Measurements from ENCODE around the gene HELZ2. TPM values are rescaled to one million over a fixed set of nuclear protein-coding genes. Genes with fewer than 3 reads are reported as not detected.

The HELZ2 gene
- total RNA-seq, 1 experiment from 2014 or later: 17.8 TPM

GRCh38 chr20:63549679-63550282 lies 24.3 kb downstream of the HELZ2 start:
- H3K9me3 ChIP-seq (replicated peaks): 0 out of 2 replicates have a peak, but pooled peaks cover 3% of the 10 kb centered on the region
- DNase-seq (ENCODE audit: low read depth in 1 of 2, low spot score in 2 of 2): no peak
- H3K4me3 ChIP-seq: no peak overlapping the region
- H3K27ac ChIP-seq: no peak overlapping the region
- H3K36me3 ChIP-seq: no peaks in the 10 kb centered on the region
- H3K27me3 ChIP-seq (replicated peaks): peaks cover 34% of the 10 kb centered on the region
- H3K4me1 ChIP-seq (replicated peaks): peaks cover 5% of the 10 kb centered on the region

- Histone ChIP-seq H3K9me3 (replicated peaks) (0 out of 2 replicates have a peak, but pooled peaks cover 3% of the 10 kb centered on the region), H3K27me3 (replicated peaks) (peaks cover 37% of the 10 kb centered on the region), H3K27ac (no peak overlapping the region), H3K36me3 (no peaks in the 10 kb centered on the region), H3K4me1 (replicated peaks) (peaks cover 5% of the 10 kb centered on the region), H3K4me3 (no peak overlapping the region)
- no peak for DNase-seq (ENCODE audit: low read depth in 1 of 2, low spot score in 2 of 2)
These were observed 25.0 kb downstream of the HELZ2 start for GRCh38 chr20:63549019-63549418.

GRCh38 chr20:63548542-63548941 lies 25.5 kb downstream of the HELZ2 start:
- Histone ChIP-seq H3K36me3 (no peaks in the 10 kb centered on the region), H3K4me1 (replicated peaks) (peaks cover 1% of the 10 kb centered on the region), H3K4me3 (no peak overlapping the region), H3K27me3 (replicated peaks) (peaks cover 39% of the 10 kb centered on the region), H3K9me3 (replicated peaks) (0 out of 2 replicates have a peak, but pooled peaks cover 3% of the 10 kb centered on the region), H3K27ac (no peak overlapping the region)
- no peak for DNase-seq (ENCODE audit: low read depth in 1 of 2, low spot score in 2 of 2)

GRCh38 chr20:63547725-63548480 lies 26.1 kb downstream of the HELZ2 start, which contains the start of gene SRMS:
SRMS (minus strand) TSS chr20:63547749; CDS start chr20:63547463, 286 bp downstream.
- Histone ChIP-seq H3K27me3 (replicated peaks) (peaks cover 36% of the 10 kb centered on the region), H3K4me1 (replicated peaks) (no peaks in the 10 kb centered on the region), H3K4me3 (no peak within 1 kb of the TSS), H3K9me3 (replicated peaks) (0 out of 2 replicates have a peak, but pooled peaks cover under 1% of the 10 kb centered on the region), H3K27ac (no peak within 1 kb of the TSS), H3K36me3 (no peaks in the 10 kb centered on the region)
- no peak for DNase-seq (ENCODE audit: low read depth in 1 of 2, low spot score in 2 of 2)

- H3K4me3 ChIP-seq: no peak overlapping the region
- H3K36me3 ChIP-seq: no peaks in the 10 kb centered on the region
- no peaks in the 10 kb centered on the region for H3K9me3 ChIP-seq (replicated peaks)
- peaks cover 35% of the 10 kb centered on the region for H3K27me3 ChIP-seq (replicated peaks)
- H3K4me1 ChIP-seq (replicated peaks): no peaks in the 10 kb centered on the region
- no peak overlapping the region for H3K27ac ChIP-seq
- no peak for DNase-seq (ENCODE audit: low read depth in 1 of 2, low spot score in 2 of 2)
These were observed 26.9 kb downstream of the HELZ2 start for GRCh38 chr20:63546956-63547724.

- H3K9me3 ChIP-seq (replicated peaks): no peaks in the 10 kb centered on the region
- DNase-seq (ENCODE audit: low read depth in 1 of 2, low spot score in 2 of 2): no peak
- H3K36me3 ChIP-seq: no peaks in the 10 kb centered on the region
- H3K27me3 ChIP-seq (replicated peaks): peaks cover 35% of the 10 kb centered on the region
- no peaks in the 10 kb centered on the region for H3K4me1 ChIP-seq (replicated peaks)
- no peak overlapping the region for H3K4me3 ChIP-seq
- no peak overlapping the region for H3K27ac ChIP-seq
These were observed 27.6 kb downstream of the HELZ2 start for GRCh38 chr20:63546256-63546955.

GRCh38 chr20:63545814-63546213 lies 28.2 kb downstream of the HELZ2 start:
- no peaks in the 10 kb centered on the region for H3K9me3 ChIP-seq (replicated peaks)
- H3K36me3 ChIP-seq: no peaks in the 10 kb centered on the region
- no peak for DNase-seq (ENCODE audit: low read depth in 1 of 2, low spot score in 2 of 2)
- H3K4me1 ChIP-seq (replicated peaks): peaks cover 1% of the 10 kb centered on the region
- no peak overlapping the region for H3K27ac ChIP-seq
- peaks cover 35% of the 10 kb centered on the region for H3K27me3 ChIP-seq (replicated peaks)
- H3K4me3 ChIP-seq: no peak overlapping the region

GRCh38 chr20:63544958-63545516 lies 29.0 kb downstream of the HELZ2 start:
- Histone ChIP-seq H3K36me3 (no peaks in the 10 kb centered on the region), H3K27me3 (replicated peaks) (peaks cover 35% of the 10 kb centered on the region), H3K27ac (no peak overlapping the region), H3K4me3 (no peak overlapping the region), H3K9me3 (replicated peaks) (no peaks in the 10 kb centered on the region), H3K4me1 (replicated peaks) (peaks cover 7% of the 10 kb centered on the region)
- no peak for DNase-seq (ENCODE audit: low read depth in 1 of 2, low spot score in 2 of 2)

- Histone ChIP-seq H3K4me3 (no peak overlapping the region), H3K4me1 (replicated peaks) (peaks cover 7% of the 10 kb centered on the region)
- DNase-seq (ENCODE audit: low read depth in 1 of 2, low spot score in 2 of 2): no peak
These were observed 29.6 kb downstream of the HELZ2 start for GRCh38 chr20:63544241-63544957.

GRCh38 chr20:63543733-63544132 lies 30.3 kb downstream of the HELZ2 start:
- Histone ChIP-seq H3K9me3 (replicated peaks) (no peaks in the 10 kb centered on the region), H3K4me1 (replicated peaks) (peaks cover 7% of the 10 kb centered on the region), H3K4me3 (no peak overlapping the region), H3K27me3 (replicated peaks) (peaks cover 27% of the 10 kb centered on the region), H3K27ac (no peak overlapping the region), H3K36me3 (no peaks in the 10 kb centered on the region)
- DNase-seq (ENCODE audit: low read depth in 1 of 2, low spot score in 2 of 2): no peak

More at GRCh38 chr20:63544241-63544957, 29.6 kb downstream of the HELZ2 start:
- no peaks in the 10 kb centered on the region for H3K36me3 ChIP-seq
- no peaks in the 10 kb centered on the region for H3K9me3 ChIP-seq (replicated peaks)
- H3K27me3 ChIP-seq (replicated peaks): peaks cover 30% of the 10 kb centered on the region
- H3K27ac ChIP-seq: no peak overlapping the region

GRCh38 chr20:63543131-63543530 lies 30.9 kb downstream of the HELZ2 start:
- H3K4me3 ChIP-seq: no peak overlapping the region
- H3K9me3 ChIP-seq (replicated peaks): no peaks in the 10 kb centered on the region
- DNase-seq (ENCODE audit: low read depth in 1 of 2, low spot score in 2 of 2): no peak
- H3K36me3 ChIP-seq: no peaks in the 10 kb centered on the region
- H3K27me3 ChIP-seq (replicated peaks): peaks cover 21% of the 10 kb centered on the region
- no peak overlapping the region for H3K27ac ChIP-seq
- H3K4me1 ChIP-seq (replicated peaks): peaks cover 7% of the 10 kb centered on the region

GRCh38 chr20:63542696-63543095 lies 31.3 kb downstream of the HELZ2 start:
- H3K27ac ChIP-seq: no peak overlapping the region
- no peak for DNase-seq (ENCODE audit: low read depth in 1 of 2, low spot score in 2 of 2)
- H3K27me3 ChIP-seq (replicated peaks): peaks cover 17% of the 10 kb centered on the region
- no peak overlapping the region for H3K4me3 ChIP-seq
- peaks cover 10% of the 10 kb centered on the region for H3K4me1 ChIP-seq (replicated peaks)
- H3K9me3 ChIP-seq (replicated peaks): no peaks in the 10 kb centered on the region
- no peaks in the 10 kb centered on the region for H3K36me3 ChIP-seq

Data from SJSA1 (cell line).